Endodermal cell (in vitro differentiated cells): ENCODE data around the gene KRT74. TPM values are rescaled to one million over a fixed set of nuclear protein-coding genes. Genes with fewer than 3 reads are reported as not detected.

Experiments used
- DNase-seq: peaks from one replicate; pipeline ENCODE4 v3.0.0-alpha.2; 2017
- H3K27ac ChIP-seq: 2 replicates; pipeline ENCODE4 v1.5.1; 2013; ENCODE audit warnings: mild to moderate bottlenecking, low read depth, low read length, moderate library complexity
- H3K27me3 ChIP-seq: 2 replicates; pipeline ENCODE4 v1.6.1; 2013; ENCODE audit warnings: mild to moderate bottlenecking, low read length, moderate library complexity; ENCODE audit not compliant: insufficient read depth, control insufficient read depth, poor library complexity, severe bottlenecking
- H3K36me3 ChIP-seq: 2 replicates; pipeline ENCODE4 v1.7.0; 2013; ENCODE audit warnings: mild to moderate bottlenecking, low read length, moderate library complexity; ENCODE audit not compliant: control insufficient read depth, insufficient read depth
- H3K4me1 ChIP-seq: one replicate; pipeline ENCODE4 v1.7.0; 2013; ENCODE audit warnings: low read length; ENCODE audit not compliant: control insufficient read depth, insufficient read depth
- H3K4me3 ChIP-seq: 2 replicates; pipeline ENCODE4 v1.5.1; 2013; ENCODE audit warnings: mild to moderate bottlenecking, low read length, moderate library complexity
- H3K9ac ChIP-seq: 2 replicates; pipeline ENCODE4 v1.6.1; 2013; ENCODE audit warnings: mild to moderate bottlenecking, low read length, moderate library complexity; ENCODE audit not compliant: poor library complexity, severe bottlenecking; ENCODE audit errors: extremely low read depth
- H3K9me3 ChIP-seq: 2 replicates; pipeline ENCODE4 v1.6.1; 2013; ENCODE audit warnings: mild to moderate bottlenecking, low read length, moderate library complexity; ENCODE audit not compliant: control insufficient read depth
- H3K27ac Mint-ChIP-seq: 2 replicates; pipeline ENCODE4 v1.8.0; 2020; ENCODE audit warnings: mixed read lengths
- H3K27me3 Mint-ChIP-seq: 2 replicates; pipeline ENCODE4 v1.8.0; 2021; ENCODE audit warnings: mild to moderate bottlenecking, mixed read lengths; ENCODE audit not compliant: insufficient read depth
- H3K36me3 Mint-ChIP-seq: 2 replicates; pipeline ENCODE4 v1.8.0; 2020; ENCODE audit warnings: low read depth, mixed read lengths
- H3K4me1 Mint-ChIP-seq: 2 replicates; pipeline ENCODE4 v1.8.0; 2020; ENCODE audit warnings: mixed read lengths
- H3K4me3 Mint-ChIP-seq: 2 replicates; pipeline ENCODE4 v1.8.0; 2020; ENCODE audit warnings: mild to moderate bottlenecking, moderate library complexity, mixed read lengths
- H3K9me3 Mint-ChIP-seq: 2 replicates; pipeline ENCODE4 v1.8.0; 2020; ENCODE audit warnings: mild to moderate bottlenecking, mixed read lengths
- CTCF ChIP-seq: fragments of 200-600 bp; sonication (generic); conservative IDR thresholded peaks from 2 replicates; pipeline ENCODE4 v1.5.0; 2021; ENCODE audit warnings: antibody characterized with exemption, mild to moderate bottlenecking
- WGBS, 2 experiments: methylation state at CpG; one replicate each; pipeline versions ENCODE4 v1.1.5 to v1.1.7; 2013; ENCODE audit warnings: missing lambda C conversion rate in 2 of 2, mixed read lengths in 1 of 2; ENCODE audit not compliant: insufficient coverage in 1 of 2, insufficient read length in 1 of 2; 5-methylcytosine and 5-hydroxymethylcytosine counted together
- total RNA-seq, 2 donors: library from RNA; stranded (reverse); fragmentation: NEBNext Ultra II Directional in 1 of 2; extraction: Animal tissue kit (Norgen Biotek cat#: 25700) in 1 of 2; gene quantifications; 2 replicates in 1 of 2; 3 replicates in 1 of 2; pipeline ENCODE4 v1.2.1, GENCODE V29; 2021

The KRT74 gene
- total RNA-seq, 2 donors from 2014 or later: not detected

GRCh38 chr12:52529417-52529816 is 44.2 kb downstream of the KRT74 start:
- Mint-ChIP-seq H3K4me1 (no peaks in the 10 kb centered on the region), H3K27ac (no peak overlapping the region)

GRCh38 chr12:52528641-52529143 is 45.0 kb downstream of the KRT74 start:
- Histone ChIP-seq H3K9me3 (no peaks in the 10 kb centered on the region), H3K27me3 (no peaks in the 10 kb centered on the region), H3K4me3 (no peak overlapping the region), H3K36me3 (no peaks in the 10 kb centered on the region), H3K27ac (no peak overlapping the region), H3K4me1 (no peaks in the 10 kb centered on the region), H3K9ac (no peak overlapping the region)
- H3K4me3 Mint-ChIP-seq: no peak overlapping the region
- H3K9me3 Mint-ChIP-seq: no peaks in the 10 kb centered on the region
- WGBS, 2 experiments: 84 to 97% methylated on average over 6 to 8 of the region's 8 CpGs
- DNase-seq: peak; percentile 29
- H3K4me1 Mint-ChIP-seq: no peaks in the 10 kb centered on the region
- peaks cover 2% of the 10 kb centered on the region for H3K27me3 Mint-ChIP-seq
- H3K36me3 Mint-ChIP-seq: no peaks in the 10 kb centered on the region
- no peak overlapping the region for H3K27ac Mint-ChIP-seq
- no peak for TF ChIP-seq CTCF

More at GRCh38 chr12:52529417-52529816, 44.2 kb downstream of the KRT74 start:
- Histone ChIP-seq H3K27ac (no peak overlapping the region), H3K4me1 (no peaks in the 10 kb centered on the region), H3K9me3 (no peaks in the 10 kb centered on the region), H3K36me3 (no peaks in the 10 kb centered on the region), H3K27me3 (no peaks in the 10 kb centered on the region), H3K9ac (no peak overlapping the region), H3K4me3 (no peak overlapping the region)
- no peaks in the 10 kb centered on the region for H3K9me3 Mint-ChIP-seq
- H3K4me3 Mint-ChIP-seq: no peak overlapping the region
- no peak for TF ChIP-seq CTCF
- no peaks in the 10 kb centered on the region for H3K36me3 Mint-ChIP-seq
- DNase-seq: peak; percentile 10
- 84 to 100% methylated on average over 2 of the region's 2 CpGs for WGBS, 2 experiments
- H3K27me3 Mint-ChIP-seq: peaks cover 2% of the 10 kb centered on the region

- Histone ChIP-seq H3K9ac (no peak overlapping the region), H3K4me3 (no peak overlapping the region), H3K27ac (no peak overlapping the region), H3K9me3 (no peaks in the 10 kb centered on the region), H3K27me3 (no peaks in the 10 kb centered on the region), H3K4me1 (no peaks in the 10 kb centered on the region), H3K36me3 (no peaks in the 10 kb centered on the region)
- DNase-seq: peak; percentile 21
- WGBS, 2 experiments: 63 to 100% methylated on average over 1 to 4 of the region's 4 CpGs
- H3K4me3 Mint-ChIP-seq: no peak overlapping the region
- no peaks in the 10 kb centered on the region for H3K36me3 Mint-ChIP-seq
- no peak overlapping the region for H3K27ac Mint-ChIP-seq
- no peaks in the 10 kb centered on the region for H3K9me3 Mint-ChIP-seq
- peaks cover 5% of the 10 kb centered on the region for H3K4me1 Mint-ChIP-seq
- peaks cover 2% of the 10 kb centered on the region for H3K27me3 Mint-ChIP-seq
- TF ChIP-seq CTCF: no peak
Measured at GRCh38 chr12:52527121-52527800, 46.4 kb downstream of the KRT74 start.
